Epithelial cell of esophagus (primary cell): ENCODE results near the gene COL25A1.

Experiments
- DNase-seq: peaks from one replicate; pipeline ENCODE4 v3.0.0; 2010; ENCODE audit warnings: low read depth
- H3K4me3 ChIP-seq: 2 replicates; pipeline ENCODE4 v1.5.1; 2011; ENCODE audit warnings: mild to moderate bottlenecking, low read length, control low read depth
- TF ChIP-seq, protein P1 (sequence below): IDR thresholded peaks from 2 replicates; pipeline ENCODE4 v1.5.1; 2011; ENCODE audit warnings: low read depth, mild to moderate bottlenecking, low read length, control low read depth, inconsistent platforms; ENCODE audit not compliant: insufficient read depth; ENCODE audit errors: missing control alignments

Gene COL25A1

DNA sequence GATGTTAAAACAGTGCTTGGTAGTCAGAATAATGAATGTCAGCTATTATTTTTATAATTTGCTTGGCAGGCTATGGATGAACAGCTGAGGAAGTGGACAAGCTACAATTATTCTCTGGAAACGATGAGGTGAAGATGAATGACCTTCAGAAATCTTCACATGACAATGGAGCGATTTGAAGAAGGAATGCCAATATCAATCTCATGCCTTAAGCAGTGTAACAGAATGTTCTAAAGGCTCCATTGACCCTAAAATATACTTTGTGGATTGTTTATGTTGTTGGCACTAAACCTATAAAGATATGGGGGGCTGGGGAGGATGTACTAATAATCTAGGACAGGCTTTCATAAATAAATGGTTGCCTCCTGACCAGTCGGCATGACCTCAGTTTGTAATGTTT lies 36.2 kb downstream of the COL25A1 start:
- TF ChIP-seq, protein P1, sequence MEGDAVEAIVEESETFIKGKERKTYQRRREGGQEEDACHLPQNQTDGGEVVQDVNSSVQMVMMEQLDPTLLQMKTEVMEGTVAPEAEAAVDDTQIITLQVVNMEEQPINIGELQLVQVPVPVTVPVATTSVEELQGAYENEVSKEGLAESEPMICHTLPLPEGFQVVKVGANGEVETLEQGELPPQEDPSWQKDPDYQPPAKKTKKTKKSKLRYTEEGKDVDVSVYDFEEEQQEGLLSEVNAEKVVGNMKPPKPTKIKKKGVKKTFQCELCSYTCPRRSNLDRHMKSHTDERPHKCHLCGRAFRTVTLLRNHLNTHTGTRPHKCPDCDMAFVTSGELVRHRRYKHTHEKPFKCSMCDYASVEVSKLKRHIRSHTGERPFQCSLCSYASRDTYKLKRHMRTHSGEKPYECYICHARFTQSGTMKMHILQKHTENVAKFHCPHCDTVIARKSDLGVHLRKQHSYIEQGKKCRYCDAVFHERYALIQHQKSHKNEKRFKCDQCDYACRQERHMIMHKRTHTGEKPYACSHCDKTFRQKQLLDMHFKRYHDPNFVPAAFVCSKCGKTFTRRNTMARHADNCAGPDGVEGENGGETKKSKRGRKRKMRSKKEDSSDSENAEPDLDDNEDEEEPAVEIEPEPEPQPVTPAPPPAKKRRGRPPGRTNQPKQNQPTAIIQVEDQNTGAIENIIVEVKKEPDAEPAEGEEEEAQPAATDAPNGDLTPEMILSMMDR = no peak
- H3K4me3 ChIP-seq = no peak overlapping the region
- no peak for DNase-seq

DNA sequence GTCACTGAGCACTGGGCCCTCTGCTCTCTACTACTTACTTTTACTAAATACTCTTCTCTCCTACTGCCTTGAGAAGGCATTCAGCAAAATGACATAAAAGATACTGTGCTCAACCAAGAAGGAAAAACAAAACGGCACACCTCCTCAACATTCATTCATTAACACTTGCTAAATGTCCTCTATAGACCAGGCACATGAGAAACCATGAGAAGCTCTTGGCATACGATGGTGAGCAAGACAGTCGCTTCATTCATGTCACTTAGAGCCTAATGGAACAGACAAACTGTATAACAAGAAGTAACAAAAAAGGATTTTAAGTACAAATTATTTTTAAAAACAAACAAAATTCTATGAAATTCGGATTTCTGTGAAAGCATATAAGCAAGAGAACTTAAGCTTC lies 38.7 kb downstream of the COL25A1 start:
- TF ChIP-seq, protein P1 = no peak
- H3K4me3 ChIP-seq = no peak overlapping the region
- DNase-seq = no peak

DNA sequence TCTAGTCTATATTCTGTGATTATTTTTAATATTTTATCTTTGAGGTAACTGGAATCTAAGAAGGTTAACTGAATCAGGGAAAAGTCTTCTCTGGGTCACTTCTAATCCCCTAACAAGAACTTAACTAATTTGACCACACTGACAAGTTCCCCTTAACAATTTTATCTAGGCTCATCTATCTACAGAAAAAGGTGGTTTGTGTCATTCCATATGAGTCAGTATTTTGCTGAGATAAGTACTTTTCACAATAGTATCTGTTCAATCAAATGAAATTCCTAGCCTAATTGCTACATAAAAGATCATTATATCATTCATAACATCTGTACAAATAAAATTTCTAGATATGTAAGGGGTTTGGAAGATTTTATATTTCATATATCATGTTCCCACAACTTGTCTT lies 45.6 kb downstream of the COL25A1 start:
- no peak for DNase-seq
- TF ChIP-seq, protein P1 = no peak

DNA sequence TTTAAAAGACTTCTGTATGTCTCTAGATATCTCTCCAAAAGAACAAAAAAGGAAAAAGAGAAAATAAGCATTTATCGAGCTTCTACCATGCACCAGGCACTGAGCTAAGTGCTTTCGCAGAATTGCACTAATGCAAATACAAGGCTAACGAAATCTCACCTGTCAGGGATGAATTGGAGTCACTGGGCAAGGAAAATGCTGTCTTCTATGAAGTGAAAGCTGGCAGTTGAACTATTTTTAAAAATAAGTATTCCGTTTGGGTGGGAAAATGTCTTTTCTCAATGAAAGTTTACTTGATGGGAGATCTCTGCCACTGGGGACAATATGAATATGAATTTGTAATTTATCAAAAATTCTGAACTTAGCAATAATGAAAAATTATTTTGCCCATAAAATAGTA lies 47.6 kb downstream of the COL25A1 start:
- DNase-seq = no peak
- no peak overlapping the region for H3K4me3 ChIP-seq
- TF ChIP-seq, protein P1 = no peak

More for the DNA sequence above, 45.6 kb downstream of the COL25A1 start:
- H3K4me3 ChIP-seq = no peak overlapping the region

DNA sequence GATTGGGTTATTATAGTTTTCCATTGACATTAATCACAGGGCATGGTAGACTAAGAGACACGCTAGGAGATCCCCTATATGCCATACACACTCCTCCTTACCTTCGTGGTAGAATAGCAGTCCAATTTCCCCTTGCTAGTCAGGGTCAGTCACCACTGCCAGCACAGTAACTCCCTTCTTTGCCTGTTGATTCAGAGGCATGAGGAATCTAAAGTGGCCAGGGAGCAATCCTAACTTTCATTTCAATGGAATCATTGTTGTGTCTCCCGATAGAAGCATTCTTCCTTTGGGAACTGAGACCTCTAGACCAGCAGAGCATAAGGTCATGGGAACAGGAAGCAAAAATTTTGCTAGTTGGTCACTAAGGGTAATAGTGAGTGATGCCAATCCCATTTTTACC lies 51.1 kb downstream of the COL25A1 start:
- no peak overlapping the region for H3K4me3 ChIP-seq
- TF ChIP-seq, protein P1 = no peak
- no peak for DNase-seq

DNA sequence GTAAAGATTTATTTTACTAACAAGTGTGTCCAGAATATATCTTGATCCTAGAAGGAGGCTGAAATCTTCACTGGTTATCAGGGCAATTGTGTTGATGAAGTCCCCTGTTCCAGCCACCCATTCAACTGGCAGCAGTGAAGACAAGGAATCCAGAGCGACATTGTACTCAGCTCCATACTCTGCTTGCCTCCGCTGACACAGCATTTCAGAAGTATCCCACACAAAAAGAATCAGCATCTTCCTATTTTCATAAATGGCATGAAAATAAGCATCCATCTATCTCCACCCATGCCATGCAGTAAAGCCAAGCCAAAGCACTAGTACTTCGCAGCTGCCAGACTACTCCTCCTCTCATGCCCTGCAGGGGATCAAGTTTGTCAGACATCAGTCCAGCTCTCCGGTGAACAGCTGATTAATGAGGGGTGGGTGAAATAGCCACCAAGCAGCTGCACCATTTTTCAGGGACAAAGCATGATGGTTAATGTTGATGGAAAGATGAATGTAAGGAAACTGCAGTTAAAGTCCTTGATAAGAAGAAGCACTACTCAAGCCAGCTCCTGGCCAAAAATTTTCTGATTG lies 54.0 kb downstream of the COL25A1 start:
- H3K4me3 ChIP-seq = no peak overlapping the region
- TF ChIP-seq, protein P1 = no peak
- DNase-seq = no peak

DNA sequence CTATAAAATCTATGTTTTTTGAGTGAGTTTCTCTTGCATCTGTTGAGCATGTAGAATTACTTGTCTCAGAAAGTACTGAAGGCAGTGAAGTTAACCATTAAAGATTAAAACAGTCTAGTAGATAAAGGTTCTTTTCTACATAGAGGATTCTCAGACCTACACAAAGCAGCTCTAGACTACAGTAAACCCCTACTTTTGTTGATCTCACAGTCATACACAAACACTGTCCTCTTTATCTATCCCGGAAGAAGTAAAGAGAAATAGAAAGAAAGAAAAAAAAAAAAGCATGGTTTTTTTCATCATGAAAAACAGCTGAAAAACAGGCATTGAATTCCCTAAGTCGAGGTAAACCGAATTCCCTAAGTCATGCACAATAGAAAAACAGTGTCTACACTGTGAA lies 58.6 kb downstream of the COL25A1 start:
- TF ChIP-seq, protein P1 = no peak
- no peak overlapping the region for H3K4me3 ChIP-seq
- DNase-seq = no peak
